HG03558 (cell line): ENCODE measurements around the gene OSBPL10.
A peak's percentile ranks its signal among the peaks of the same experiment; 100 is the strongest.

Experiments
- ATAC-seq: cut with Tn5 transposase; IDR thresholded peaks from one replicate; pipeline ENCODE4 v1.9.1; 2021; ENCODE audit warnings: moderate number of reproducible peaks; ENCODE audit not compliant: unreplicated experiment; ENCODE audit errors: extremely low read depth

OSBPL10 gene

DNA sequence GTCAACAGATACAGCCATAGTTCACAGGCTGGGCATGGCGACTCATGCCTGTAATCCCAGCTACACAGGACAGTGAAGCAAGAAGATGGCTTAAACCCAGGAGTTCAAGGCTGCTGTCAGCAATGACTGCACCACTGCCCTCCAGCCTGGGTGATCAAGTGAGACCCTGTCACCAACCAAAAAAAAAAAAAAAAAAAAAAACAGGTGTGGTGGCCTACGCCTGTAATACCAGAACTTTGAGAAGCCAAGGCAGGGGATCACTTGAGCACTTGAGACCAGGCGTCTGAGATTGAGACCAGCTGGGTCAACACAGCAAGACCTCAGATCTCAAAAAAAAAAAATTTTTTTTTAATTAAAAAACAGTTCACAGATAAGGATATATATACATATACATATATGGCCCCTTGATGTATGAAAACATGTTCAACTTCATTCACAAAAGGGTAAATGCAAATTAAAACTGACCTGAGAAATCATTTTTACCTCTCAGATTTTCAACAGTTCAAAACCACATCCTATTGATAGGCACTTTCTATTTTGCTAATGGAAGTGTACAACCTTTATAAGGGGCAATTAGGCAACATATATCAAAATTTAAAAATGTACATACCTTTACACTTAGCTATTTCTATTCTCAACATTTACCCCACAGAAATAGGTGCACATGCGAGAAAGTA, 51.1 kb downstream of the OSBPL10 start:
- ATAC-seq: no peak

DNA sequence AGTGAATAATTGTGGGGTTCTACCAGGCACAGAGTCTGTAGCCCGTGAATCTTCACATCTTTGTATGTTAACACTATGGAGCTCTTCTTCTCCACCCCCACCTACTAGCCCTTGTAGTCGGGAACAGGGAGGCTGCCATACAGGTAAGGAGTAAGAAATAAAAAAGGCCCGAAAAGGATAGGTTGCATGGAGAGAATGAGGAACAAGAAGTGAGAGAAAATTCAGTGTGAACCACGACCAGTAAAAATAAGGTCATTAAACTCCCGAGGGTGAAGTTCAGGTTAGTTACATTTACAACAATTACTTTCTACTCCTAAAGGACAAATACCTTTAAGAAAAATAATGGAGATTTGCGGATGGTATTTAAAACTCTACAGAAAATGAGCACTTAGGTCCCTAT, 53.3 kb downstream of the OSBPL10 start:
- no peak for ATAC-seq

DNA sequence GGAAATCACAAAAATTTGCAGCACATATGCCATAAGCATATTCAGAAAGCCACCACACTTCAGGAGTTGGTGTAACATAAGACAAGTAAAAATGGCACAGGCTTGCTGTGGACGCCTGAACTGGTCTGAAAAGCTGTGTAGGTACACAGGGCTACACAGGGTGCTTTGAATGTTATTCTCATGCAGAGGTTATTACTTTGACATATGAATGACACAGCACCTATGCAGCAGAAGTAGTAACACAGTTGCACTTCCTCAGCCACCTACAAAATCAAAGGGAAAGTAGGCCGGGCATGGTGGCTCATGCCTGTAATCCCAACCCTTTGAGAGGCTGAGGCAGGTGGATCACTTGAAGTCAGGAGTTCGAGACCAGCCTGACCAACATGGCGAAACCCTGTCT, 54.5 kb downstream of the OSBPL10 start:
- no peak for ATAC-seq

DNA sequence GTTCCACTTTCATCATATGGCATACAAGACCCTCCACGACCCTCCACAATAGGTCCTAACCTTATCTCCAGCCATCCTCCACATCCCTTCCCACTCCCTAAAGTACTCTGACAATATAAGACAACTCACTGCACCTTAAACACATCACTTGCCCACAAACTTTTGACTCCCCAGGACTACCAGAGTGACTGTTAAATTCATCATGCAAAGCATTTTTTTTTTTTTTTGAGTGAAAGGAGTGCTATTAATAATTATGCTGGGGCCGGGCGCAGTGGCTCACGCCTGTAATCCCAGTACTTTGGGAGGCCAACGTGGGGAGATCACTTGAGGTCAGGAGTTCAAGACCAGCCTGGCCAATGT, 55.8 kb downstream of the OSBPL10 start:
- ATAC-seq: no peak

DNA sequence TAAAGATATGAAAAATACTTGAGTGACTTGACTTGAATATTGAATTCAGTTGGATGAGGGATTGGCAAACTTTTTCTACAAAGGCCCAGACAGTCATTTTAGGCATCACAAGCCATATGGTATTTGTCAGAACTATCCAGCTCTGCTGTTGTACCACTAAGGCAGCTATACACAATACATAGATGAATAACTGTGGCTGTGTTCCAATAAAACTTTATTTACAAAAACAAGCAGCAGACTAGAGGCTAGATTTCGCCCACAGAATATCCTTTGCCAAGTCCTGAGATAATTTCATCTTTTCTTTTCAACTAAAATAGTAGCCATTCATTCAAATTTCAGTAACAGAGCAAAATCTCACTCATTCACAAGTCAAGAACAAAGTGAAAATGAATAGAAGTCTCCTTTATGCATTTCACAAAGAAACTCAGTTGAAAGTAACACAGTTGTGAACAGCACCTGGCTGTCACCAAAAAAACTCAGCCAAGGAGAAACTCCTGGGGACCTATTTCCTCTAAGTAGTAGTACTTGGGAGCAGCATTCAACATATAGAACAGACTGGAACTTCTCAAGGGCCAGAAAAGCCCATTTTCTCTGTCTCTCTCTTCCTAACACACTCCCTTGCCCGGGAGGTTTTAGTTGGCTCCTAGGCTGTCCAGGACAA, 56.3 kb downstream of the OSBPL10 start:
- no peak for ATAC-seq

DNA sequence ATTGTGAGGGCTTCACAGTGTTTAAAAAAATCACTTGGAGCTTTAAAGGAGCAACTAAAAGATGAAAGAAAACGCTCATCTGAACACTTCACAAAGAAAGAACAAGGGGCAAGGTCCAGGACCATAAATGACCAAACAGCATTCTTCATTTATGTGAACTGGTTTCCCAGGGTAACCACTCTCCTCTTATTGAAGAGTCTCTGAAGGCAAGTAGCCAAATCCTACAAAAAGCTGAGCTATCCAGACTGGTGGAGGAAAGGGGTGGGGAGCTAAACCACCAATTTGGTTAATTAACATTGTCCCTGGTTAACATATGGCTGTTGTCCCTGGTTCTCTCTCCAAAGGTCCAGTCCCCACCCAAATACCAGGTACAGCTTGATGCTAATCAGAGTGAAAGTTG, 58.1 kb downstream of the OSBPL10 start:
- ATAC-seq: no peak

DNA sequence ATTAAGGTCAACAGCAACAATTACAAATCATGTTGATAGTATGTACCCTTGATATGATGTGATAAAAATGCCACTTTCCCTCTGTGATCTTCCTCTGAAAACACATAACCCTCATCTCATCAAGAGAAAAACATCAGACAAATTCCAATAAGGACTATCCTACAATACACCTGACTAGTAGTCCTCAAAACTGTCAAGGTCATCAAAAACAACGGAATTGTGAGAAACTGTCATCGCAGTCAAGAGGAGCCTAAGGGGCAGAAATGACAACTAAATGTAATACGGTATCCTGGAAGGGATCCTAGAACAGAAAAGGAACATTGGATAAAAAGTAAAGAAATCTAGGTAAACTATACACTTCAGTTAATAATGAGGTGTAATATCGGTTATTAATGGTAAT, 59.2 kb downstream of the OSBPL10 start:
- no peak for ATAC-seq

DNA sequence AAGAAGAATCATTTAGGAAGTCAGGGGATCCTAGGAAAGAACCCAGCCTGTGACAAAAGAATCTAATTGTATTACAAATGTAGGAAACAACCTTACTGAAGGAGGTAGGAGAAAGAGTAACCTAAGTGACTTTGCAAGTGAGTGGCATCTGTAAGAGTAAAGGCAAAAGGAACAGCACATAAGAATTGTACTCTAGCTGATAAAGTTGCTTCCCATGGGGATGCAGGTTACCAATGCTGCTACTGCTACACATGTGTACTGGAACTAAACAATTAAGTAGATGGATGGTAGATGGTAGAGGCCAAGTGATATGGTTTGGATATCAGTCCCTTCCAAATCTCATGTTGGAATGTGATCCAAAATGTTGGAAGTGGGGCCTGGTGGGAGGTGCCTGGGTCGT, 60.8 kb downstream of the OSBPL10 start:
- ATAC-seq: no peak

DNA sequence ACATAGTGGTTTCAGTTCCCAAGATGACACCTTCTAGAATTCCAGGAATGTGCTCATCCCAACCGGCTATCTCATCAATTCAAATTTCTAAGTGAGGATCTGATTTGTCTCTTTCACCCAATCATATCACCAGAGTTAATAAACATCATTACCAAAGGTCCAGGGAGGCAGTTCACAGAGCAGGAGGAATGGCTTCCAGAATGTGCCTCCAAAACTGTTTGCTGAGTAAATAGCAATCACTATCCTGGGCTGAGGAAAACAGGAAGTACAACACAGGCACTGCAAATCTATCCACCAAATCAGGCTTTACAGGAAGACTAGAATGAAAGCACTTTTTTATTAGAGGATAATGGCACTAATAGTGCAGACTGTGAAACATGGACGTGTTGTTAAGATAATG, 61.5 kb downstream of the OSBPL10 start:
- no peak for ATAC-seq

DNA sequence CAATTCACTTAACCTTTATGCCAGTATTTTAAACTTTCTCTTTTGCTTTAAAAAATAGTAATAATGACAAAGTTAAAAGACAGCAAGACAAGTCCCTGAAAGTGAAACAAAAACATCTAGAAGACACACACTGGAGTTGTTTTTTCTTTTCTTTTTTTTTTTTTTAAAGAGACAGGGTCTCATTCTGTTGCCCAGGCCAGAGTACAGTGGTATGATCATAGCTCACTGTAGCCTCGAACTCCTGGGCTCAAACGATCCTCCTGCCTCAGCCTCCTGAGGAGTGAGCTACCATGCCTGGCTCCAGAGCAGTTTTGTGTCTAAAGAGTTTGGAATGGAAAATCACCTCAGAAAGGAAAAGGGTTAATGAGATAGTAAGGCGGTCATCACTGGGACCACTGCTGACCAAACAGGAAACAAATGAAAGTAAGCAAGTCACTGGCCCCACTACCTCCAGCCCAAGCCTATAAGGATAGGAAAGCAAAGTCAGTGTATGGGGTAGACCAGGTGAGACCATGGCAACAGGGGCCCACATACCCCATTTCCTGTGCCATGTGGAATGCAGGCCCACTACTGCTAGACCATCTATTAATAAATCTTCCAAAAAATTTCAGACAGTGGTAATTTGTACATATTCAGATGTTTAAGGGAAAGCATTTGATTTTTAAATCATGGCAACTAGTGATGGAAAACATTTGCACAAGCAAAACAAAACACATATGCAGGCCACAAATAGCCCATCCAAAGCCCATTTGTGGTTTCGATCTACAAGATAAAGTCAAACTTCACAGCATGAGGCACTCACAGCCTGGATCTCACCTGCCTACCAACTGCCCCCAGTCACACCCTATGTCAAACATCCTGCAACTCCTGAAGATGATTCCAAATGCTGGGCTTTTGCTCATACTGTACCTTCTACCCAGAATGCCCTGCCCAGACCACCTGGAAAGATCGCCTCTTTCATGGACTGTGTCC, 62.6 kb downstream of the OSBPL10 start:
- ATAC-seq: no peak

DNA sequence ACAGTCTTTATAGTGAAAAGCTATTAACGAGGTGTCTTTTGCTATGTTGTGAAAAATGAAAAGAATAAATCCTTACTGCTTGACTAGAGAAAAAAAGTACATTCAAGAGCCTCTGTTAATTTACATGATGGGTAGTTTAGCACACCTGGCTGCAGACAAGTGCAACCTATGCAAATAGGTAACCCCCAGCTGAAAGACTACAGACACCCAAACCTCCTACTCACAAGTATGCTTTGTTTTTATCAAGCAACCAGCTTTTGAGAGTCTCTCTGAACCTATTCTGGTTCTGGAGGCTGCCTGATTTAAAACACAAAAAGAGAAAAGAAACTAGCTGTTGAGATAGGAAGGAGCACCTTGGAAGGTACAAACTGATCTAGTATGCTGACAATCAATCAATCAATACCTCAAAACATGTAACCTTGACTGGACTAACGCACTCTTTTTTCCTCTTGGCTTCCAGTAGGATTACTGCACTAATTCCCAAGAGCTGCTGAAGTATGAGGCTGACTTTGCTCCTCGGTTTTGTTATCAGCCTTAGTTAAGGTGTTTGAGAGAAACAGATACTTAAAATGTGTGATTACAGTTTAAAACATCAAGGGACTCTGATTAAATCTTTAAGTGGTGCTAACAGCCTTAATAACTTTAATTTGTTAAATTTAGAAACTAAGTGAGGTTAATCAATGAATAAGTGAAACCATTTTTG, 63.6 kb downstream of the OSBPL10 start:
- peak; percentile 39 for ATAC-seq

DNA sequence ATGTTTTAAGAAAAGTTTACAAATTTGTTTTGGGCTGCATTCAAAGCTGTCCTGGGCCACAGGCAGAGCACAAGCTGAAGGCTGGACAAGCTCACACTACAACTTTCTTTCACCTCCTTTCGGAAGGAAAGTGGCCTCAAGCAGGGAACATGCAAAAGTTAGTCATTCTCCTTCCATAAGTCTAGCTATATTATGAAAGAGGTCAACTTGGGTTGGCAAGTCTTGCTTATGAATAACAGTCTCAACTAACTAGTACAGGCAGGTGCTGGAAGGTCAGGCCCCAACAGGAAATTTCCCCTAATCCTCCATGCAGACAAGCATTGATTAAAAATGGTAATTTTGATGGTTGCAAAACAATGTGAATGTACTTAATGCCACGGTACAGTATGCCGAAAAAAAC, 69.4 kb downstream of the OSBPL10 start:
- ATAC-seq: no peak

DNA sequence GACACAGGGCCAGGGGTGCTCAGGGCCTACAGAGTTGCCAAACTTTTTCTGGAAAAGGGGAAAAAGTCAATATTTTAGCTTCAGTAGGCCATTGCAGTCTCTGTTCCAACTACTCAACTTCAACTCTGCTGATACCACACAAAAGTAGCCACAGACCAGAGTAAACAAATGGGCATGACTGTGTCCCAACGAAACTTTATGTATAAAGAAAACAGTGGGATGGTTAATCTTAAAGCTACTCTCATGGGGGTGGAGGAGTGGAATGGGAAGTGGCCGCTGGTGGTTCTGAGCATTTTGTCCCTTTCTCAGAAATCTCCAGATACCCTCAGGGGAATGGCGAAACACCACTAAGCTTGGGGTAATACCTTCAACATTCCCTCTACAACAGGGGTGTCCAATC, 69.9 kb downstream of the OSBPL10 start:
- no peak for ATAC-seq

DNA sequence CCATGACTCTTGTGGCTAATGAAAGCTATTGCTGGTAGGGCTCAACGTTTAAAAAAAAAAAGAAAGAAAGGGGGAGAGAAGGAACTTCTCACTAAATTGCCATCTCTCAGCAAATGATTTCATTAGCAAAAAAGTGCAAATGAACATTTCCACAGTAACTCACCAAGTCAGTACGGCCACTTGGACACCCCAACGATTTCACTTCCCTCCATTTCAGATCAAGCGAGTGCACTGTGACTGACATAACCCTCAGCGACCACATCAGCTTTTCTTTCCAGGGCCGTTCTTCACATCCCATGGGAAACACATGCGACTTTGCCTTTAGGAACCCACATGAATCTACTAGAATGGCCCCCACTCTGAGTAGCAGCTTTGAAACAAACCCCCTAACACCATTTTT, 71.6 kb downstream of the OSBPL10 start:
- no peak for ATAC-seq

DNA sequence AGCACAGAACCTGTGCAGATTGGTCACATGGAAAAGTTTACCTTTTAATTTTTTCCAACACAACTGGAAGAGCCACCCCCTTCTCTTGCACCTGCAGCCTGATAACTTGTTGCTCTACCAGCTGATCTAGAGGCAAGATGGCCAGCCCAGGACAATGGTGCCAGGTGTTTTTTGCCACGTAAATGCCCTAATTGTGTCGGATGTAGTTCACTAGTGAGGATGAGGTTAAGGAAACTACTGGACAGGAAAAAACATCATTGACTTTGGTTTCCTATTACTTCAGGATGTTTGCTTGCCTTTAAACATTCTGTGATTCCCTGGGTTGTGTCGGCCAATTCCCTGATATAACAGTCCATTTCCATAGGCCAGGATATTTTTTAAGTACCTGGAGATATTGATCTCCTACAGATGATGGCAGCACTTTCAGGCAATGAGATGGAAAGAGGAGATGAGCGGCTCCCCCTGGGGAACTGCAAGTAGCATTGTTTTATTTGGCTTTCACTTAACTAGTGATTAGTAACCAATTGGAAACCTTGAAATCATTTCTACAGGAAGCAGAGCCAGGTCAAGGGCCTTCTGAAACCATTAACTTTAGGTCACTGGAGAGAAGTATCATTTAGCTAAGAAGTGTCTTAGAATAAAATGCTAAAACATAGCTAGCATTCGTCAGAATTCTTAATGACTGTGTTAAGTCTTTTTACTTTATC, 72.5 kb downstream of the OSBPL10 start:
- ATAC-seq: peak; percentile 51

DNA sequence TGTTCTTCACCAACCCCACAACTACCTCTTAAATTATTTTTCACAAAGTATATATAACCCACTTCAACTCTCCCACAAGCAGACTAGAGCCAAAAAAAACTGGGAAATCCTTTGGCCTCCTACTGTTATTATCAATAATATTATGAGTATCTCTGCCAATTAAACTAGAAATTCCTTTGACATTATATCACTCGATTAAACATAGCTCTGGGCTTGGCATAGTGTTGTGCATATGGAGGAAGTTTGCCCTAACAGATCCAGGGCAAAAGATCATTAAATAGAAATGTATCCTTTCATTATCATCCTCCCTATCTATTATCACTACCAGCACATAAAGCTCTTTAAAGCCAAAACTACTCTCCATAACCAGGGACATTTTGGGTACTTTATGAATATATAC, 74.9 kb downstream of the OSBPL10 start:
- no peak for ATAC-seq

DNA sequence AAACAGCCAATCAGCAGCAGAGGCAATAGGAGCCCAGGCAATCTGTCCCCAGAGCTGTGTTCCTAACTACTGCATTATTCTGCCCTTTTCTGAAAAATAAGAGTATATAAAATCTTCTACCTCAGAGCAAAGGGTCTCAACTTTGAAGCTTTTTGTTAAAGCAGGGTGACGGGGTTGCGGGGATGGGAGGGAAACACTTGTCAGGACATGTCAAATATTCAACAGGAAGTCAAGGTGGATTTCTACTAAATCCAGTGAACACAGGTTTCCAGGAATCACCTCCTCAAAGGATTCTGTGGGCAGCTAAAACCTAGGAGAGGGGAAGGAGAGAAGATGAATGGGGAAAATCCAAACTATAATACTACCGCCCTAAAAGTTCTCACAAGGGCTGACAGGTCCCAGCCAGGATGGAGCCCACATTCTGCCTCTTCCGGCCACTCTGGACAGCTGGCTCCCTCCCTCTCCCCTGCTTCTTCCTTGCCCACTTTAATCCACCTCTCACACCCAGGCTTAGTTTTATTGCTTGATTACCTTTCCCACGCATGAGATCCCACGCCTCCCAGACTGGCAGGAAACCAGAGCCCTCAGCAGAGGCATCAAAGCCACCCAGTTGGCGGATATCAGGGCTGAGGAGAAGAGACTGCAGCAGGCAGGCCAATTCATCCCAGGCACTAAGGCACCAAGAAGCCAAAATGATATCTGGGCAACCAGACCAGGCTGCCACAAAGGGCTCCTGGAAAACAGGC, 77.2 kb downstream of the OSBPL10 start:
- ATAC-seq: no peak

DNA sequence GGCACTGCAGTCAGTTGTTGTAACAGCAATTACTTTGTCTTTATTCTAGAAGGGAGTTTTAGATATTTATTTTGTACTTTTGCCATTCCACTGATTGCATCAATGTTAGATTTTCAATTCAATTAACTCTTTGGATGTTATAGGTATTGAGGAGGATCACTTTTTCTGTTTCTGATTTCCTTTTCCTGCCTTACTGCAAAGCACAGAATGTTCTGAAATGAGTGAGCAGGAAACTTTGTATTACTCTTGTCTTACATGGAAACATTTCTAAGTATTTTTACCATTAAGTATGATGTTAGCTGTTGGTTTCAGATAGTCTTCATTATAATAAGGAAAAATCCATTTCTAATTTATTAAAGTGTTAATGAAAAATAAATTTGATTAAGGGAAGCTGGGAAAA, 80.5 kb downstream of the OSBPL10 start:
- no peak for ATAC-seq

DNA sequence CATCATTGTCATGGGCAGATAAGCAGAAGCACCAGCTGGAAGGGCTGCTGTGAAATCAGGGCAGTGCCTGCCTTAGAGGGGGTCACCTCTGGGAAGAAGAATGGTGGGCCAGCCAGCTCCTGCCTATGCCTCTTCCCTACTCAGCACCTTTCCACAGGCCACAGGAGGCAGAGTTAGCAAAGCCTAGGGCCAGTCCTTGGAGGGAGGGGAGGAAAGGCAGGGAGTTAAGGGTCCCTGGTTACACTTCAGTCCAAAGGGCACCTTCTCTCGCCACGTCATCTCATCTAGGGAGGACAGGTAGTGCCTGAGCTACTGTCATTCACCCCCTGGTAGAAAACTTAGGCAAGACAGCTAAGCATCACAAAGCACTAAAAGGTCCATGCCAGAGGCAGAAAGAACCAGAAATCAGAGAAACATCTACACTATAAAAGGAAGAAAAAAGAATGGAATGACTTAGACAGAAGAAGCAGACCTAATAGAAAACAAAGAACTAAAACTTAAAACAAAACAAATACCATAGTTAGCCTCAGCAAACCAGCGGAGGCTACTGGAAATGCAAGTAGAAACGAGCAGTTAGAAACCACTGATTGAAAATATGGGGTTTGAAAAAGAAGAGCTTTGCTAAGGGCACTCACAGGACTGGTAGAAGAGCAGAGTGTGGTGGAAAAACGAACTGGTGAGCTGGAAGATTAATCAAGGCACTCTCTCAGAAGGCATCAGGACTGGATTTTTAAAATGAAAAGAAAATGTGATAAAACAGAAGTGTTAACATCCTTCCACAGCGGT, 84.2 kb downstream of the OSBPL10 start:
- no peak for ATAC-seq
